ENCODE measurements around the gene IL26.

DNA sequence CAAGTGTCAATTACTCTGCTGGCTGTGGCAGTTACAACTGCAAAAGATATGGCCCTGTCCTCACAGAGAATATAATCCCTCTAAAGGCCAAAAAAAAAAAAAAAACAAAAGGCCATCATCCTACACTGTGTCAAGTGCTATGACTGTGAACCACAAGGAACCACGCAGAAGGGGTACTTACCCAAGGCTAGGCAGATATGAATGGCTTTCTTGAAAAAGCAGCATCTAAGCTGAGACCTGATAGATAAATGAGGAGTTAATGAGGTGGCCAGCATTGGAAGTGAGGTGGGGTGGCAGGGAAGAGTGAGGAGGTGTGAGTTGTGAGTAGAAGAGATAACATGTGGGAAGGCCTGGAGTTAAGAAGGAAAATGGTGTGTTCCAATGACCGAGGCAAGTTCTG lies 44.2 kb upstream of the IL26 start:
- TF ChIP-seq, protein P1, sequence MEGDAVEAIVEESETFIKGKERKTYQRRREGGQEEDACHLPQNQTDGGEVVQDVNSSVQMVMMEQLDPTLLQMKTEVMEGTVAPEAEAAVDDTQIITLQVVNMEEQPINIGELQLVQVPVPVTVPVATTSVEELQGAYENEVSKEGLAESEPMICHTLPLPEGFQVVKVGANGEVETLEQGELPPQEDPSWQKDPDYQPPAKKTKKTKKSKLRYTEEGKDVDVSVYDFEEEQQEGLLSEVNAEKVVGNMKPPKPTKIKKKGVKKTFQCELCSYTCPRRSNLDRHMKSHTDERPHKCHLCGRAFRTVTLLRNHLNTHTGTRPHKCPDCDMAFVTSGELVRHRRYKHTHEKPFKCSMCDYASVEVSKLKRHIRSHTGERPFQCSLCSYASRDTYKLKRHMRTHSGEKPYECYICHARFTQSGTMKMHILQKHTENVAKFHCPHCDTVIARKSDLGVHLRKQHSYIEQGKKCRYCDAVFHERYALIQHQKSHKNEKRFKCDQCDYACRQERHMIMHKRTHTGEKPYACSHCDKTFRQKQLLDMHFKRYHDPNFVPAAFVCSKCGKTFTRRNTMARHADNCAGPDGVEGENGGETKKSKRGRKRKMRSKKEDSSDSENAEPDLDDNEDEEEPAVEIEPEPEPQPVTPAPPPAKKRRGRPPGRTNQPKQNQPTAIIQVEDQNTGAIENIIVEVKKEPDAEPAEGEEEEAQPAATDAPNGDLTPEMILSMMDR (IDR thresholded peaks at IDR 0.05; ENCODE audit: low read depth, low read length, poor library complexity, severe bottlenecking), result no peak
- no peak for TF ChIP-seq EZH2phosphoT487 (IDR thresholded peaks at IDR 0.05; ENCODE audit: borderline replicate concordance, low read length)
